GM18517 (cell line): Measurements from ENCODE around the gene AFM.
A peak's percentile ranks its signal among the peaks of the same experiment; 100 is the strongest.
"Not testable (repeated sequence)": the region's sequence is repeated elsewhere in the genome, so short reads cannot be mapped to it uniquely, and the experiment has no call there.

ENCODE experiments used
- ATAC-seq: cut with Tn5 transposase; IDR thresholded peaks from one replicate; pipeline ENCODE4 v1.9.1; 2021; ENCODE audit warnings: mild to moderate bottlenecking, moderate library complexity; ENCODE audit not compliant: unreplicated experiment

The AFM gene

DNA sequence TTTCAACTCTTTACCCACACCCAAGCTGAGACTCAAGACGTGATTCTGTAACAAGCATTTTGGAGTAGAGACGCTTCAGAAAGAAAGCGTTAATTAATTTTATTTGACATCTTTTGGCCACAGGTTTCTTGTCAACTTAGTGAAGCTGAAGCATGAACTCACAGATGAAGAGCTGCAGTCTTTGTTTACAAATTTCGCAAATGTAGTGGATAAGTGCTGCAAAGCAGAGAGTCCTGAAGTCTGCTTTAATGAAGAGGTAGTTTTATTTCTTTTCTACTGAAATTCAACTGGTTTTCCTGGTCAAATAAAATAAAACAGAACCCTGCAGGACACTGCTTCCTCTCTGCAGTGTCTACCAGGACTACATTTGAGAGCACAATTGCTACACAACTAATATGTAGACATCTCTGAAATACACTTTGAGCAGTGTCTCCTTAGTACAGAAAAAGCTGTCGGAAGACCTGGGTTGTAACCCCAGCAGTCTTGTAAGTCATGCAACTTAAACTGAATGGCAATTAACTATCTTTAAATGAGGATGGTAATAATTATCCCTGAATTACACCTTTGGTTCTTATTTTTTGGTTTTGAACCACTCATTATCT is 20.2 kb downstream of the AFM start:
- ATAC-seq: no peak

DNA sequence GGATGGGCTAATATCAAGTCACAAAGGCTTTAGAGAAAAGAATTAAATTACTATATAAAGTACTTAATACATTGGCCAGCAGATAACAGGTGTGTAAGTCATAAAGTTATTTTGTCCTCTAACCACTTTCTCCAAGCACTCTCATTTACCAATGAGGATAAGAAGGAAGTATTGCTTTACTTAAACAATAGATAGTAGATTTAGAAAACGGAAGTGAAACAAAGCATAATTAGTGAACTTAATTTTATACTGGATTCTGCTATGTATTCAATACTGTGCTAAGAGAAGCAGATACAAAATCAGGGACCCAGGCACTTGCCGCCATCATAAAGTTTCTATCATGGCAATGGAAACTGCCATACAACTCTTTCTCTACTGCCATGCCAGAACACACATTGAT is 24.0 kb downstream of the AFM start:
- ATAC-seq: no peak

DNA sequence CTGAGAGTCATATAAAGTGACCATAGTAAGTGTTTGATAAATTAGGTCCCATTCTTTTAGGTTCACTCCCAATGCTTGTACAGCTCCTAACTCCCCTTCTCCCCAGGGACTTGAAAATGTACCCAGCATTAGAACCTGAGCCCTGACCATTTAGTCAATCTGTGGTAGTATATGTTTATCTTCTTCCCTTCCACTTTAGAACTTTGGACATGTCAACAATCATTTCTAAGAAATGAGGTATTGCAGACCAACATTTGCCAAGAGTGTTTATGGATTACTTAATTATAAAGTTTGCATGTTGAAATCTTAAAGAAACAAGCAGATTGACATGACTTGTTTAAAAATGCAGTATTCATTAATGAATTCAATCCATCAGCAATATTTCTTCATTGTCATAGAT is 26.0 kb downstream of the AFM start:
- ATAC-seq: no peak

DNA sequence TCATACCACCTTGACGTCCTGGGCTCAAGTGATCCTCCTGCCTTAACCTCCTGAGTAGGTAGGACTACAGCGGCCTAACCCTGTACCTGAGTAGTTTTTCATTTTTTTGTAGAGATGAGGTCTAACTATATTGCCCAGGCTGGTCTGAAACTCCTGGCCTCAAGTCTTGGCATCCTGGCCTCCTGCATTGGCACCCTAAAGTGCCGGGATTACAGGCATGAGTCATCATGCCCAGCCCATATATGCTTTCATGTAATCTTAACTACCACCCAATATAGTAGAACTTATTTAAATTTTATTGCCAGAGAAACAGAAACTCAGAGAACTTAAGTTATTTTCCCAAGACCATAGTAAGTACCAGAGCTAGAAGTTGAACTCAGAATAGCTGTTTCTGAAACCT is 27.1 kb downstream of the AFM start:
- ATAC-seq: no peak

DNA sequence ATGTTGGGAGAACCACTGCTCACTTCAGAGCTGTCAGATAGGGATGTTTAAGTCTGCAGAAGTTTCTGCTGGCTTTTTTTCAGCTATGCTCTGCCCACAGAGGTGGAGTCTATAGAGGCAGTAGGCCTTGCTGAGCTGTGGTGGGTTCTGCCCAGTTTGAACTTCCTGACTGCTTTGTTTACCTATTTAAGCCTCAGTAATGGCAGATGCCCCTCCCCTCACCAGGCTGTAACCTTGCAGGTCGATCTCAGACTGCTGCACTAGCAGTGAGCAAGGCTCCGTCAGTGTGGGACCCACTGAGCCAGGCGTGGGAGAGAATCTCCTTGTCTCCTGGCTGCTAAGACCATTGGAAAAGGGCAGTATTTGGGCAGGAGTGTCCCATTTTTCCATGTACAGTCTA is 36.8 kb downstream of the AFM start:
- no peak for ATAC-seq

DNA sequence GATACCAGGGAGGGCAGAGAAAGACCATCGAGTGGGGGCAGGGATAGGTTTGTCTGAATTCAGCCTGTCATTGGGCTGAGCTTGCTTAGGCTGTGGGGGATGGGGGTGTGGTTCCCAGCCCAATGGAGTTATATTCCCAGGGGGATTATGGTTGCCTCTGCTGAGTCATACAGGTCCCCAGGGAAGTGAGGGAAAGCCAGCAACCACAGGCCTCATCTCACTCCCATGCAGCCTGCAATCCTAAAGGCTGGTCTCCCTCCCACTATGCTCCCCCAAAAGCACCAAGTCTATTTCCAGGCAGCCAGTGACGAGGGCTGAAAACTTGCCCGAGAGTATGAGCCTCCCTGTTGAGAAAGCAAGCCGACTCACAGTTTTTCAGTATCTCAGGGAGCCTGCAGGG is 39.3 kb downstream of the AFM start:
- no peak for ATAC-seq

DNA sequence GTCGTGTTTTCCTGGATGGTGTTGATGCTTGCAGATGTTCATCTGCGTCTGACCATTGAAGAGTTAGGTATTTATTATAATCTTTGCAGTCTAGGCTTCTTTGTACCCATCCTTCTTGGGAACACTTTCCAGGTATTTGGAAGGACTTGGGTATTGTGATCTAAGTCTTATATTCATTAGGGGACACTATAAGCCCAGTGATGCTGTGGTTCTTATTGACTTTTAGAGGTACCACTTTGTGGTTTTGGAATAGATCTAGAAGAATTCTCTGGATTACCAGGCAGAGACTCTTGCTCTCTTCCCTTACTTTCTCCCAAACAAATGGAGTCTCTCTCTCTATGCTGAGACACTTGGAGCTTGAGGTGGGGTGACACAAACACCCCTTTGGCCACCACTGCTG is 41.6 kb downstream of the AFM start:
- no peak for ATAC-seq

DNA sequence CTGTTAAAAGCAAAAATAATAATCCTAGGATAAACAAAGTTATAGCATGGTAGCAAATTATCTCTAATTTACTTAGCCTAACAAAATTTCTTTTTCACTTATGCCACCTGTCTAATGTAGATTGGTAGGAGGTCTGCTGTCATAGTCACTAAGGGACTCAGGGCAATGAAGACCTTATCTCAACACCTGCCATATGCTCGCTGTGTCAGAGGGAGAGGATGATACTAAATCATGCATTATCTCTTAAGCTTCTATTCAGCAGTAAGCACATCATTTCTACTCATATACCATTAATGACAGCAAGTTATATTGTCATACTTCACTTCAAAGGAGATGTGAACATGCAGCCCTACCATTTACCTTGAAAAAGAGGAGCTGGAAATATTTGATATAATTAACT is 44.1 kb downstream of the AFM start:
- no peak for ATAC-seq

DNA sequence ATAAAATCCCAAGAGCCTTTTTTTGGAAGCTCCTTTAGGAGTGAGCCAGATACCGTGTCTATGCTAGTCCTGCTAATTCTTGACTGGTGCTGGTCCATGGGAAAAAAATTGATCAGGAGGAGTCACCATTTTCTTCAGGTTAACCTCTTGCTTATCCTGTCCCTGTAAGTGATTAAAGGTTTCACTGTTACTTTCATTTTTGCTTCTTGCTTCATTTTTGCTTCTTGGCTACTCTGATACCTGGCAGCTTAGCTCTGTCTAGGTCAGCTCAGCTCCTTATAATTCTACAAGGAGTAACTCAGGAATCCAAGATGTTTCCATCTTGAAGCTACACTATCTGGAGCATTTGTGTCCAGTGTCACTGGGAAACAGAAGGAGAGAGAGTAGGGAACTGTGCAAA is 45.7 kb downstream of the AFM start:
- ATAC-seq: peak; percentile 81

DNA sequence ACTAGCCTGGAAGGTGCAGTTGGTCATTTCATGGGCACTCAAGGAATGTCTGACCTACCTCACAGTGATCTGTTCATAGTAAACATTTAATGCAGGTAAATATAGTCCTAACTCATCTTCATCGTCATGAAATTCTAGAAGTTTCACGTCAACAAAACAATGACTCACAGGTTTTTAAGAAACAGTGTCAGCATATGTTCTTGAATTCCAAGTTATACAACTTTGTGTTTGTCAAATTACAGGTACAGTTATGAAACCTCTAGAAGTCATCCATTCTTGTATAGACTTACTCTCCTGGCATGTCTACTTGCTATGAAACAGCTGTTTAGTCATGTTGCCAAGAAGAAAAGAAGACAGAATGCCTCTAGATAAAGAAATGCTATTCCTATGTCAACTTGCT is 46.6 kb downstream of the AFM start:
- no peak for ATAC-seq

DNA sequence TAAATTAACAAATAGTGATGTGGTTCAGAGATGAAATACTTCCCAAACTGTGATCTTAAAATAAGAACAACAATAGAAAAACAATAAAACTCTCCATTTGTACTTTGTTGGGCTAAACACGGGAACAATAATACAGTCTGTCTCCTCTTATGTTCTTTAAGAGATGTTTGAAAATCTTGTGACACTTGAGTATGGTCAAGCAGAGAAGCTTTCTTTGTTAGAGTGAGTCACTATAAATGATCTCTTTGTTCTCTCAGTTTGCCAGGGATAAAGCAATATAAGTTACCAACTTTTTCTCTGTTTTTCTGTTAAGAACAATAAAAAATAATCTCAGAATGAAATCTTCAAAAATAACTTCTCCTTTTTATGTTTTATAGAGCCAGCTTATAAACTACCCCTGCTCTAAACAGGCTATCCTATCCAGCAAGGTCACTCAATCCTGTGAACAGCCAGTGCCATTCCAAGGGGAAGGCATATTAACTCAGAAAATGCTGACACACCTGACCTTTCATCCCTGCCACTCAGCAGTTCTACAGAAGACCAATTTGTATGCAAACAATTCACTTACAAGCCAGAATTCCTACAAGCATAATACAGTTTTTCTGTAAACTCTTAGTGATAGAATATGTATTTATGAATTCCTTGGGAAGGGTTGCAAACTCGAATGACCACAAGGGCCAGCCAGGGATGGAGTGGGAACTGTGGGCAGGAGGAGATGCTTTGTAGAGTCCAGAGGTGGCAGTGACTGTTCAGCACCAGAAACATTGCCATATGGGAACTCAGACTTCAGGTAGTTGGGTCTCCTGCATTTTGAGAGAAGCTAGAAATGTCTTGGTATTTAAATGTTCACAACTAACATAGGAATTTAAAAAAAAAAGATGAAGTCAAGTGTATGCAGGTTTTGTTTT is 52.2 kb downstream of the AFM start:
- no peak for ATAC-seq

DNA sequence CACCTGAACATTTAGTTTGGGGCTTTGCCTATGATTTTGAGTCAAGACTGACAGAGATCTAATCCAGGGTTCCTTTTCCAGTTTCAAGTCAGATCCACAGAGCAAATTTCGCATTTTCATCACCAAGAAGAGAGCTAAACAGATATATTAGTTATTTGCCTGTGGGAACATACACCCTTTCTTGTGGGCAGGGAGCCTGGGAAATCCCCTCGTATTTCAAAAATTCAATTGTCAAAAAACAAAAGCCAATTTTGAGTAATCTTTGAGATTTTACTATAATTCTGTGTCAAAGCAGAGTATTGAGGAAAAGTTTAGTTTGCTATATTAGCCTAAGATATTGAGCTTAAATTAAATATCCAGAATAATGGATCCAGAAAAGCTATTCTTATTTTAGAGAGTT is 56.6 kb downstream of the AFM start:
- ATAC-seq: no peak

DNA sequence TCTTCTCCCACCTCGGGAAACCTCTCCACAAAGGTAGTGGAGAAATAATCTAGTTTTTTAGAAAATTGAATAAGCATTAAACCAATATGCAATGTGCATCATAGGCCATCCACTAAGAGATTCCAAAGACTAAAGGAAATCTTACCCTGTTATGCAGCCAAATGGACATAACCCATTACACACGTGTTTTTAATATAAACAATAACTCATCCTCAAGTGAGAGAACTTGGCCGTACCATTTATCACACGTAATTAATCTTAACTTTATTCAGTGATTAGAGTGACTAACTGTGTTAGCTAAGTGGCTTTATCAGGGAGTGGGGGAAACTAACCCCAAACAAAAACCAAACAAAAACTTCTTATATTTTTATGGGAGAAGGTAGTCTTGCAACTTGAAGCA is 57.8 kb downstream of the AFM start:
- ATAC-seq: no peak

DNA sequence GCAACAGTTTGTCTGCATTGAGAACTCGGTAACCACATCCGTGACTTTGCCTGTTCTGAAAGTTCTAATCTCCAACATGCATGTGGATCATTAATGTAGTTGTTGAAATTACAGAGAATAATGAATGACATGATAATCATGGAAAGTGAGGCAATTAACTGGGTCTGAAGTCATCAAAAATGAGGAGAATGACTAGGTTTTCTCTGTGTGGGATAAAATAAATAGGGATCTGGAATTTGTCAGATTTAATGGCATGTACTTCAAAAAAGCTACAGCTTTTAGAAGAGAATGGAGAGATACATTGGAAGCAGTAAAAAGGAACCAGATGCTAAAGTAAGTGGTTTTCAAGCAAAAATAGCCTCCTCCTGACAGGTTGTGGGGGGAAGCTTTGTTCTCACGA is 59.3 kb downstream of the AFM start:
- no peak for ATAC-seq

DNA sequence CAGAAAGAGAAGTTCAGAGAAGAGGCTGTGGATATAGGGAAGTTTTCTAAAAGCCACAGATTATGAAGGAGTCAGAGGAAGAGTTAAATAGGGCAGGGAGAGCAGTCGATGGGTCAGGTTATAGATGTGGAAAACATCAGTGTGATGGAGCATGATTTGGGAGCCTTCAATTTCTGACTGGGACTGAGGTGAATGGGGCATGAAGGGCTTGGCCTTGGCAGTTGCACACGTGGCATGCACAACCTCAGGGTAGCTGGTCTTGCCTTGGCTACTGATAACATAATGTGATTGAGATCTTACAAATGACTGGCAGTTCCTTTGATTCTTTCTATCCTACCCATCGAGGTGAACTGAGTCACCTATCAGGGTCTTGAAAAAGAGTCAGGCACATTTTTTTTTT is 59.7 kb downstream of the AFM start:
- ATAC-seq: no peak

DNA sequence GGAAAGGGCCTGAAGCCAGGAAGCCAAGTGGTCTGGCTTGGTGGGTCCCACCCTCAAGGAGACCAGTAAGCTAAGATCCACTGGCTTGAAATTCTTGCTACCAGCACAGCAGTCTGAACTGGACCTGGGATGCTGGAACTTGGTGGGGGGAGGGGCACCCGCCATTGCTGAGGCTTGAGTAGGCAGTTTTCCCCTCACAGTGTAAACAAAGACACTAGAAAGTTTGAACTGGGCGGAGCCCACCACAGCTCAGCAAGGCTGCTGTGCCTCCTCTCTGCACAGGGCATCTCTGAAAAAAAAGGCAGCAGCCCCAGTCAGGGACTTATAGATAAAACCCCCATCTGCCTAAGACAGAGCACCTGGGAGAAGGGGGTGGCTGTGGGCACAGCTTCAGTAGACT is 63.1 kb downstream of the AFM start:
- no peak for ATAC-seq

DNA sequence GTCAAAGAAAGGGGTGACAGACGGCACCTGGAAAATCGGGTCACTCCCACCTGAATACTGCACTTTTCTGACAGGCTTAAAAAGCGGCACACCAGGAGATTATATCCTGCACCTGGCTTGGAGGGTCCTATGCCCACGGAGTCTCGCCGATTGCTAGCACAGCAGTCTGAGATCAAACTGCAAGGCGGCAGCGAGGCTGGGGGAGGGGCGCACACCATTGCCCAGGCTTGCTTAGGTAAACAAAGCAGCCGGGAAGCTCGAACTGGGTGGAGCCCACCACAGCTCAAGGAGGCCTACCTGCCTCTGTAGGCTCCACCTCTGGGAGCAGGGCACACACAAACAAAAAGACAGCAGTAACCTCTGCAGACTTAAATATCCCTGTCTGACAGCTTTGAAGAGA is 69.3 kb downstream of the AFM start:
- not testable (repeated sequence) for ATAC-seq
